Stimulated activated CD8-positive, alpha-beta memory T cell treated with anti-CD3 and anti-CD28 coated beads, Interleukin-2, amount 100 ng/mL, for 1 hour (primary cell): ENCODE data around the gene CCIN.

Source experiments
- DNase-seq, 2 donors: peaks; one replicate each; pipeline ENCODE4 v3.0.0-alpha.2; 2020; ENCODE audit warnings: low read depth in 2 of 2

The CCIN gene

DNA sequence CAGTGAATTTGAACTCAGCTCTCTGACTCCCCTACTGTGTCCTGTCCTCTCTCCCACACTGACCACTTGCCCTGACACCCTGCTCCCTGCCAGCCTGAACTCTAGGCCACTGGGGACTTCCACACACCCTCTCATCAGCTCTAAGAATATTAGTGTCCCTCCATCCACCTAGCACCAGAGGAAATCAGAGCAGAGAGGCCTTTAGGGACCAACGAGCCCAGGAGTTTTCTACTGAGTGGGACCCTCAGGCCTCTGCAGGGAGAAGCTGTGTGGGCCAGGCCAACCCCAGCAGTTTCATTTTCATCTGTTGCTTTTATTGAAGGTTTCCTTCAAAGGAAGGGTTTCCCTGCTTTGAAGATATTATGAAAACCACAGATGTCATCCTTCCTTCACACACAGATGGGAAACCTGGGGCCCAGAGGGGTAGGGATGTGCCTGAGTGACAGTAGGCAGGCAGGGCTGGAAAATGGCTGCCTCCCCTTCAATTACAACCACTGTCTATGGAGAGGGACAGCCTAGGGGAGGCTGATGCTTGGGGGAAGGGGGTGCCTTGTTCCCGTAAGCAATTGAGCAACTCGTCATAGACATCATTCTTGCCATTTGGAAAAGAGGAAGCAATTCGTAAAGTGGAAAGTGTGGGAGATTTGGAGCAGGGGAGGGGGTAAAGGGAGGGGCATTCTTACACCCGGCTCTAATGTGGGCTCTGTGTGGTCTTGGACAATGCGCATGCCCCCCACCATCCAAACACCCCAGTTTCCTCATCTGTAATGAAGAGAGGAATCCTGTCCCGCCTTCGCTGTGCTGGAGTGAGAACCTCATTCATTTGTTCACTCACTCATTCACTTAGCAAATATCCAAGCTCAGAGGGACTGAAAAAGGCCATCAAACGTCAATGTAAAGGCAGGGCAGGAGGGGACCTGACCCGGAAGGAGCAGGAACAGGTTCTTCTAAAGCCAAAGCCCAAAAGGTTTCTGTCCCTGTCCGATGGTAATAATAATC lies 28.8 kb upstream of the CCIN start:
- no peak for DNase-seq

DNA sequence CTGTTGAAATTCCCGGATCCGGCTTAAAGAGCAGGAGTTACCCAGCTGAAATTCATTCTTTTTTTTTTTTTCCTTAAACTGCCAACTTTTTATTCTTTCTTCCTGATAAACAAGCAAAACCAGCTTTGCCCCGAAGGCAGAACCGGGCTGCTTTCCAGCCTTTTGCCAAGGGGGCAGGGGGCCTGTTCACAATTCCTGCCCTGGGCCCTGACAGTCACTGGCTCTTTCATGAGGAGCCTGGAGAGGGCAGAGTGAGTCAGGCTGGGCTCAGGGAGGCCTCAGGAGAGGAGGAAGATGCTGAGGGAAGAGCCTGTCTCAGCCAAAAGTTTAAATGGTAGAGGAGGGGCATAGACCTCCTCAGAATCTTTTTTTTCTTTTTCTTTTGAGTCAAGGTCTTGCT lies 27.9 kb upstream of the CCIN start:
- no peak for DNase-seq

- DNase-seq: no peak
Observed at GRCh38 chr9:36141761-36142160, 27.4 kb upstream of the CCIN start.

DNA sequence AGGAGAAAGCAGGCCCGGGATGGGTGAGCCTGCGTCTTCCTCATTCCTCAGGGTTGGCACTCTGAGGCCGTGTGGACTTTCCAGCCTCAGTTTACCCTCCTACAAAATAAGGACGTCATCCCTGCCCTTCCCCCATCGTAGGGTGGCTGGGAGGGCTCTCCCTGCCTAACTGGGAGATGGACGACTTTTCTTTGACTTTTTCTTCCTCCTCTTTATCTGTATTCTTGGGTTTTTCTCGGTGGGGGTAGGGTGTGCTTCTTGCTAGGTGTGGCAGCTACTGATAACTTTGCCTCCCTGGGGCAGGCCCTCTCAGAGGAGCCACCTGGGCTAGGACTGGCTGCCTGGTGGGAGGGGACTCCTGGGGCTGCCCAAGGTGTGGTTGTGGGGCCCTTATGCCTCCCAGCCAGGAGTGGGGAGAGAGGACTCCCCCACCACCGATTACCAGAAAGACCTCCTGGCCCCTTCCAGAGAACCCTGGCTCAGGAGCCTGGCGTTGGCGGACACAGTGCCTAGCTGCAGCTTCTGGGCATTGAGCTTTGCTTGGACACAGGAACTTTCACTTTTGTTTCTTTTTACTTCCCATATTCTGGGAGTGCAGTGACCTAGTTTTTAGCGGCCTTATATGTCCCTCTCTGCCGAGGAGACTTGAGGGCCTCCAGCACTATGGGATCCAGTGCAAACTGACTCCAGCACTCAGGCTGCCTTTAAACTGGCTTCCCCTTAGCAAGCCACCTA lies 26.5 kb upstream of the CCIN start:
- no peak for DNase-seq

DNA sequence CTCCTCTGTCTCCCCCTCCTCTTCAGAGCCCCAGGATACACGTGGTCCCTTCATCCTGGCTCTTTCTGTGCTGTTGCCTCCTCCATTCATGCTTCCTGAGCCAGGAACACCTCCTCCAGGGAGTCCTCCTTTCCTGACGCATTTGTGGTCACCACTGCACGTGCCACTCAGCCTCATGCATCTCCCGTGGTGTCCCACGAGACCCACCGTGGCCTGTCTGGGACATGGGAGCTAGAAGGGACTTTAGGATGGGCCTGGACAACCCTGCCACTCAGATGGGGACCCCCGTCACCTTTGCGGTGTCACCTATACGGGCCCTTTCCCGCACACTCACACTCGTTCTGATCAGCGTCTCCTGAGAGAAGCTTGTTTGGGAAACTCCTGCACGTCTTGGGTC lies 25.9 kb upstream of the CCIN start:
- DNase-seq: no peak

DNA sequence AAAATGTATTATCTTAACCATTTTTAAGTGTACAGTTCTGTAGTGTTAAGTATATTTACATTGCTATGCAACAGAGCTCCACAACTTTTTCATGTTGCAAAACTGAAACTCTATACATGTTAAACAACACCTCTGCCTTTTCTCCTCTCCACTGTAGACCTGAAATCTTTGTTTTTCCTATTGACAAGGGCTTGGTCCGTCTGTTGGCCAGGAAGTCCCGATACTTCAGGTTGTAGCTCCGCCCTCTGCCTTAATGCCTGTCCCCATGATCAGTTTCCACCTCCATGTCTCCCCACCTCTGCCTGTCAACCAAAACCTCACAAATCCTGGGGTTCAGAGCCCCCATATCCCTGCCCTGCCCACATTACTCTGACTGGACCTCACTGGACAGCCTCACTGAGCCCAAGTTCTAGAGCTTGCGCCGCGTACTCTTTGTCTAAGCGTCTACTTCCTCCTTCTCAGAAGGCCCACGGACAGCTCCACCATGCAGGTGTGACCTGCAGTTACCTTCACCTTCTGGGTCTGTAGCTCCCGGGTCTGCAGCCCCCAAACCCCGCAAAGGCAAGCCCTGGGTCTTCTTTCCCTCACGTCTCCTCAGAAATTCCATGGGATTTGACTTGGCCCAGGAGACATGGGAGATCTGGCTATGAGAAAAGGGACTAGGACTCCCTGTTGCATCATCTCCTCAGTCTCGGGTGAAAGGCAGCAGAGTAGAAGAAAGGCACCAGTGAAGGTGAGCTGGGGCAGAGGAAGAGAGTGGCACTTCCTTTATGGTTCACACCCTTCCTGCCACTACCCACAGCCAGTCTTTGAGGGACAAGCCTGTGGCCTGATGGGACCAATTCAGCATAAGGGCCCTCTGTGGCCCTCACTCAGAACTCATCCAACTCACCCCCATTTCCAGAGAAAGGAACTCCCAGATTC lies 24.6 kb upstream of the CCIN start:
- DNase-seq: no peak

- DNase-seq: no peak
Observed at GRCh38 chr9:36145970-36146369, 23.2 kb upstream of the CCIN start.

- DNase-seq: no peak
Observed at GRCh38 chr9:36146651-36147050, 22.5 kb upstream of the CCIN start.

DNA sequence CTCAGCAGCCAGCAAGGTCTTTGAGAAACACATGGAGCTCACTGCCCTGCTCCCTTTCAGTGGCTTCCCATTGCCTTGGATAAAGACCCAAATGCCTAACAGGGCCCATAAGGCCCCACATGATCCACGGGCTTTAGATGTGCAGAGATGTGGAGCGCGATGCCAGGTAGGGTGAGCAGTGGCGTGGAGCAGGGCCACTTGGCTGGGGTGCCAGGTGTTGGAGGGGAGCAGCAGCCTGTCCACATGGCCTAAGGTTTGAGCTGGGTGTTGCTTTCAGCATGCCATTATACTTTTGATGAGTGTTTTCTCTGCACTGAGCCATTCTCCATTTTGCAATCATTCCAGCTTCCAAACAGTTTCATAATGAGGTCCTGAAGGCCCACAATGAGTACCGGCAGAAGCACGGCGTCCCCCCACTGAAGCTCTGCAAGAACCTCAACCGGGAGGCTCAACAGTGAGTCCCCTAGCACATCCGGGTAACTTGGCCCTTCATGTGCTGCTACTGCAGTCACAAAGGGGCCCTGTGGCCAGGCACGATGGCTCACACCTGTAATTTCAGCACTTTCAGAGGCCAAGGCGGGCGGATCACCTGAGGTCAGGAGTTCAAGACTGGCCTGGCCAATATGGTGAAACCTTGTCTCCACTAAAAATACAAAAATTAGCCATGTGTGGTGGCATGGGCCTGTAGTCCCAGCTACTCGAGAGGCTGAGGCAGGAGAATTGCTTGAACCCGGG lies 21.6 kb upstream of the CCIN start:
- no peak for DNase-seq

DNA sequence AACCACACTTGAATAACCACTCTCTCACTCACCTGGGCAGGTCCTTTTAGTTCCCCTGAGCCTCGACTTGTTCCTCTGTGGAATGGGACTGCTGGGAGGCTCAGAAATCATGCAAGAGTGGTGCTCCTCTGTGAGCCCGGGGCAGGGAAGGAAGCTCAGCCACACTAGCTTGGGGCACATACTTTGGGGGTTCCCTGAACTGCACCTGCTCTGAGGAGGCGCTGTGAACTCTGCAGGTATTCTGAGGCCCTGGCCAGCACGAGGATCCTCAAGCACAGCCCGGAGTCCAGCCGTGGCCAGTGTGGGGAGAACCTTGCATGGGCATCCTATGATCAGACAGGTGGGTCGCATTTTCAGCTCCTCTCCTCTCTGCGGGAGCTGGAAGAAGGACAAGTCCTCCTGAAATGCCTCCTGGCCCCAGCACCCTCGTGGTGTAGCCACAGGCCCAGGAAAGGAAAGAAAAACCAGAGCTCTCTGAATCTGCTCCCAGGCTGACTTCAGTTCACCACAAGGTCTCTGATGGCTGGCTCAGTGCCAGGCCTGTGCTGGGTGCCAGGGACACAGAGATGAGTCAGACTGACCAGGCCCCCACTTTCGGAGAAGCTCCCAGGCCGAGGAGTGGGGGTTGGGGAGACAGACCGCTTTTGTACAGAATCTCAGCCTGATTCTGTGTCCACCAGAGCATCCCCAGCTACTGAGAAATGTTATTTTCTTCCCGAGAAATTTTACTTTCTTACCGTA lies 20.7 kb upstream of the CCIN start:
- DNase-seq: peak; percentile 65 to 66

DNA sequence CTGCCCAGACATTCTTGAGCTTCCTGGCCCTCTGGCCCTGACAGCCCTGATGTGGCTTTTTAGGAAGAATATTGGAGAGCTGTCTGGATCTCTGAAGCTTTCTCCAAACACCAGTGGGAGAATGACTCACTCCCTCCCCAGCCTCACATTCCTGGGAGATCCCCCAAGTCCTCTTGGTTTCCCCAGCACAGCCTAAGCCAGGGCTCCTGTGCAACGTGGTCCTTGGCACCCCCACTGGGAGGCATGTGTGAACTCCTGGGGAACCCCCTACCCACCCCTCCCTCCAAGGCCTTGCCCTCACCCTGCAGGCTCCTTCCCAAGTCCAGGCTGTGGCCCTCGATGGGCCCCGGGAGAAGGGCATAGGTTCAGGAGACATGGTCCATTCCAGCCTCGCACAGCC lies 20.0 kb upstream of the CCIN start:
- no peak for DNase-seq

DNA sequence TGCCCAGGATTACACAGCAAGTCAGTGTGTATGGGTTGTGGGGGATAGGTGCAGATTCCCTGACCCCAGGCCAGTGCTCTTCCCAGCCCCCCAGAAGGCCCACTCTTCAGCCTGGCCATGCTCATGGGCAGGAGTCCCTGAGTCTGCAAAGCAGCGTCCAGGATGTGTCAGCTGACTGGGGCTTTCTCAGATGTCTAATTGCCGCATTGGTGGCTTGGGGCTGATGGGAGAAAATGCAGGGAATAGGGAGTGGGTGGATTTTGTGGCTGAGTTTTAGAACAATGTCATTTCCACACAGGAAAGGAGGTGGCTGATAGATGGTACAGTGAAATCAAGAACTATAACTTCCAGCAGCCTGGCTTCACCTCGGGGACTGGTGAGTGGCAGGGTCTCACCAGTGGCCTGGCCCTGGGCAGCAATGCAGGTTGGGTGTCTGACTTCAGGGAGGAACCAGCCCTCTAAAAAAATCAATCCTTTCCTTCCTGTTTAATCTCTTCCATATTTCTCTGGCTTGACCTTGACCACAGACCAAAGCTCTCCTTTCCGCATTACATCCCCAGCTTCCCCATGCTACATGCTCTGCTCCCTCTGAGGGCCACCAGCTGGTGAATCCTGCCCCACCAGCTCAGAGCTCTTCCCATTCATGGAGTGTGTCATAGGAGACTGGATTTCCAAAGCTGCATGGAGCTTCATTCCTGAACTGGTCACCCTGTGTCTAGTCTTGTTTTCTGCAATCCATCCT lies 18.4 kb upstream of the CCIN start:
- no peak for DNase-seq

GRCh38 chr9:36151316-36152210 lies 17.6 kb upstream of the CCIN start:
- peak; percentile 80 to 85 for DNase-seq

DNA sequence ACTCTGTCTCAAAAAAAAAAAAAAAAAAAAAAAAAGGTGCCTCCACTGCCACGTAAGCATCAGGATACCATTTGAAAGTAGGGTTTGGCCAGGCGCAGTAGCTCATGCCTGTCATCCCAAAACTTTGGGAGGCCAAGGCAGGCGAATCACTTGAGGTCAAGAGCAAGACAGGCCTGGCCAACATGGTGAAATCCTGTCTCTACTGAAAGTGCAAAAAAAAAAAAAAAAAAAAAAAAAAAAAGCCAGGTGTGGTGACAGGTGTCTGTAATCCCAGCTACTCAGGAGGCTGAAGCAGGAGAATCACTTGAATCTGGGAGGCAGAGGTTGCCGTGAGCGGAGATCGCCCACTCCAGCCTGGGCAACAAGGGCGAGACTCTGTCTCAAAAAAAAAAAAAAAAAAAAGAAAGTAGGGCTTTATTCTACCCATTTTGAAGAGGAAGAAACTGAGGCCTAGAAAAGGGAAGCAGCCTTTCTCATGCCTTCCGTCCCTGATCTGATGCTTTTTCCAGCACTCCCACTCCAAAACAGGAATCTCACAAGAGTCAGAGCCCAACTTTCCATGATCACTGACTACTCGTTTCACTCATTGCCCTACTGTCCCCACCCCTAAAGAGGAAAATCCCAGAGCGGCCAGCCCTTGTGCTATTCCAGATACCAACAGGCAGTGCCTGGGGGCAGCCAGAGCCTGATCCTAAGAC lies 16.3 kb upstream of the CCIN start:
- no peak for DNase-seq

DNA sequence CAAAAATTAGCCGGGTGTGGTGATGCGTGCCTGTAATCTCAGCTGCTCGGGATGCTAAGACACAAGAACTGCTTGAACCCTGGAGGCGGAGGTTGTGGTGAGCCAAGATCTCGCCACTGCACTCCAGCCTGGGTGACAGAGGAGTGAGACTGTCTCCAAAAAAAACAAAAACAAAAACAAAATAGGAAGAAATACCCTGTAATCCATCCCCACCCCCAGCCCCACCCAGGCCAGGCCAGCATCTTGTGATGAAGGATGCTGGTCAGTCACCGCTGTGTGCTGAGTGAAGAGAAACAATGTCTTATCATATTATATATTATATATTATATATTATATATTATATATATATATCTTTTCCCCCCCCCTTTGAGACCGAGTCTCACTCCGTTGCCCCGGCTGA lies 15.4 kb upstream of the CCIN start:
- no peak for DNase-seq

DNA sequence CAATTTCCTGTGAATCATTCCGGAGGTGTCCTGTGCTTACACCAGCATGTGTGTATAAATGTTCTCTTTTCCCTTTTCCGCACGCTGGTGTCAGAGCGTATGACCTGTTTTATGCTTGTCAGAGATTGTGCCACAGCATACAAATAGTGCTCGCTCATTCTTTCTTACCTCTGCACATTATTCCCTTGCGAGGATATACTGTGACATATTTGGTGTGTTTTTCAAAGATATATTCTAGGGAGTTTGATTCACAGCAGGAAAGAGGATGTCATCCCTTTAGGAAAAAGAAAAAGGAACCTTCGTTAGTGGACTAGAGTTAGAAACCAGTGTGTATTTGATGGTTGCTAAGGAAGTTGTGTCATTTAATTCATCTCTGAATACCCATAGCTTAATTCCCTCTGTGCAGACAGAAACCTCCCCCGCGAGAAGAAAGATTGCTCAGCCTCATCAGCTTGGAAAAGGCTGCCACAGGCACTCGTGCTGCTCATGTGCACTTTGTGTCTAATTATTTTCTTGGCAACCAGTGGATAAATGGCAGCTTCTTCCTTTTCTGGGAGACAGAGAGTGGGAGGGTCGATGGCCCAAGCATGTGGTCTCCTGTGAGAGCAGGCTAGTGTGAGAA lies 14.7 kb upstream of the CCIN start:
- DNase-seq: no peak

- DNase-seq: no peak
Observed at GRCh38 chr9:36156116-36156515, 13.1 kb upstream of the CCIN start.

- DNase-seq: no peak
Observed at GRCh38 chr9:36158122-36158521, 11.1 kb upstream of the CCIN start.
